Stromal cell of bone marrow (primary cell): ENCODE data around the gene KLHL4.
"Not testable (repeated sequence)": the region's sequence is repeated elsewhere in the genome, so short reads cannot be mapped to it uniquely, and the experiment has no call there.

Experiments used
- DNase-seq: peaks from one replicate; pipeline ENCODE4 v3.0.0-alpha.2; 2012; ENCODE audit warnings: low read depth

KLHL4 gene

DNA sequence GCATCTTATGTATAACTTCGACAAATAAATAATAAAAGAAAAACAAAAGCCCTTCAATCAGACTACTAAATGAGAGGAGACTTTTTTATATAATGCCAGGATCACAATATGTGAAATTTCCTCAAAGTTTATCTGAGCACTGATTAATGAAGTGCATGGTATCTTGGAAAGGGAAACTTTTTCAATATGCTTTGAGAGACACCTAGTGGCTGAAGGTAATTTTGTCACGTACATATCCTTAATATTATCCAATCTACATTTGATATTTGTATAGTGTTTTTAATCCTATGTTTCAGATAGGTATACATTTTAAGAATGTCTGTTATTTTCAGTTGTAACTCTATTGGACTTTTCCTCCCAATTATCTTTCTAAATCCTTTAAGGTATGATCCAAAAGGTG is 146.8 kb downstream of the KLHL4 start:
- DNase-seq = no peak

DNA sequence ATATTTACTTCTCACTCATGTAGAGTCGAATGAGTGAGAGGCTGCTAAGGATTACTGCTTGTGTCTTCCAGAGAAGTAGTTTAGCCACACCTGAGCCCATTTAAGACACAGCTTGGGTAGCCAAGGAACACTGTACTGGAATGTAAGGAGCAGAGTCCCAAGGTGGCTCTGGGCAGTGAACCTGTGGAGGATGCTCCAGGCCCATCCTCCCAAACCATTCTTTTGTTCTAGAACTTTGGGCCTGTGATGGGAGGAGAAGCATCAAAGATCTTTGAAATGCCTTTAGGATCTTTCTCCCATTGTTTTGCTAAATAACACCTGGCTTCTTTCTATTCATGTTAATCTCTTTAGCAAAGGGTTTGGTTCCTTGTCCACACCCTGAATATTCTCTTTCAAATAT is 162.2 kb downstream of the KLHL4 start:
- no peak for DNase-seq

- no peak for DNase-seq
Measured at GRCh38 chrX:87687703-87688102, 170.1 kb downstream of the KLHL4 start.

DNA sequence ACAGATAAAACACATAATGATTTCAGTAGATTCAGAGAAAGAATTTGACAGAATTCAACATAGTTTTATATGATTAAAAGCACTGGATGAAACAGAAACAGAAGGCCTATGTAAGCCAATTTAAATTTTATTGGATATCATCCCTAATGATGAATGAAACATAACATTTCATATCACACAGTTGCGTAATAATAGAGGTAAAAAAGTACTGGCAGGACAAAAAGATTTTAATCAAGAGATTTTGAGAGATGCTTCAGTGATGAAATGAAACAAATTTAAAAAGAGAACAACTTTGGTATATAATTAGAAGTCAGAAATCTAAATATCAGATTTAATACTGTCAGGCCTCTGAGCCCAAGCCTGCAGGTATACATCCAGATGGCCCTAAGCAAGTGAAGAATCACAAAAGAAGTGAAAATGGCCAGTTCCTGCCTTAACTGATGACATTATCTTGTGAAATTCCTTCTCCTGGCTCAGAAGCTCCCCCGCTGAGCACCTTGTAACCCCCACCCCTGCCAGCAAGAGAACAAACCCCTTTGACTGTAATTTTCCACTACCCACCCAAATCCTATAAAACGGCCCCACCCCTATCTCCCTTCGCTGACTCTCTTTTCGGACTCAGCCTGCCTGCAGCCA is 170.6 kb downstream of the KLHL4 start:
- not testable (repeated sequence) for DNase-seq

GRCh38 chrX:87689218-87689617 is 171.6 kb downstream of the KLHL4 start:
- not testable (repeated sequence) for DNase-seq

GRCh38 chrX:87693204-87693603 is 175.6 kb downstream of the KLHL4 start:
- DNase-seq = no peak

- DNase-seq = no peak
Measured at GRCh38 chrX:87697409-87697808, 179.8 kb downstream of the KLHL4 start.

DNA sequence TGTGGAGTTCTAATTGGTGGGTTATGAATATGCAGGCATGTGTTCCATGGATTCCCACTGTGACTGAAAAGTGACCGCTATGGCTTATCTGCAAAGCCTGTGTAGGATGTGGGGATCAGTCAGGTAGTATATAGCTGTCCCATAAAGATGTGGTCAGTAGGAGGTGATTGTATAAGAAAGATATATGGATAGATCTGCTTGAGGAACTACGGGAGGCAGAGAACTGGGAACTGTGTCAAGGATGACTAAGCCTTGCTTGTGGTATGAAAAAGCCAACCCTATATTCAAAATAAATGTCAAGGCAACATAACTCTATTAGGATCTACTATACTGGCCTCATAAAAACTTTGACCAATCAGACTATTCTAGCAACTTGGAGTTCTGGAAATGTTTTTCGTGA is 185.2 kb downstream of the KLHL4 start:
- no peak for DNase-seq

GRCh38 chrX:87703469-87703868 is 185.9 kb downstream of the KLHL4 start:
- not testable (repeated sequence) for DNase-seq

DNA sequence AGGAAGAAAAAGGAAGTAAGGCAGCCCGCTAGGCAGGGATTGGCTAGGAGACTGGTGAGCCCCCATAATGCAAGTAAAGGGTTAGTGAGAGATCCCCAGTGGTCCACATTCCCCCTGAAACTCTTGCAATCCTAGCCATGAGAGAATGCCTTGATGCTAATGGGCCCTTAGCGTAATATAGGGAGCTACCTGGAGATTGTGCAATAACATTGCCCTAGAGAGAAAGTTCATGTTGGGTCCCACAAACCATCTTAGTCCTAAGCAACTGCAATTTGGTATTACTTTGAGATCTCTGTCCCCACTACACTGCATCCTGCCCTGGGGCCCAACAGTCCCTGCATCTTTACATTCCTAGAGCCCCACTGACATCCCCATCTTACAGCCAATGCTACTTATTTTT is 188.5 kb downstream of the KLHL4 start:
- DNase-seq = no peak

DNA sequence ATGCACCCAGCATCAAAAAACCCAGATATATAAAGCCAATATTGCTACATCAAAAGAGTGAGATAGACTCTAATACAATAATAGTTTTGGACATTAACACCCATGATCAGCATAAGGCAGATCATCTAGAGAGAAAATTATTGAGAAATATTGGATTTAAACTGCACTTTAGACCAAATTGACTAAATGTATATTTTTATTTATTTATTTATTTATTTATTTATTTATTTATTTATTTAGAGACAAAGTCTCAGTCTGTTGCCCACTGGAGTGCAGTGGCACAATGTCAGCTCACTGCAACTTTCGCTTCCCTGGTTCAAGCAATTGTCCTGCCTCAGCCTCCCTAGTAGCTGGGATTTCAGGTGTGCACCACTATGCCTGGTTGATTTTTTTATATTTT is 193.0 kb downstream of the KLHL4 start:
- no peak for DNase-seq
